WTC11 (cell line): ENCODE results near the gene LPP. TPM values are rescaled to one million over a fixed set of nuclear protein-coding genes. Genes with fewer than 3 reads are reported as not detected.

Source experiments
- ATAC-seq: fragments of 200-7000 bp; cut with Tn5 transposase; 2 replicates; pipeline ENCODE4 v1.10.0; 2021; ENCODE audit warnings: mild to moderate bottlenecking, moderate library complexity
- CTCF ChIA-PET: fragments of 300-600 bp; sonication (Branson Sonifier 250); formaldehyde crosslinking; loops from one replicate; lab custom pipeline; 2021; ENCODE audit warnings: antibody characterized with exemption; lab: Charles Lee
- POLR2A ChIA-PET: fragments of 350-600 bp; sonication (Branson Sonifier 250); formaldehyde crosslinking; loops from one replicate; lab custom pipeline; 2021; ENCODE audit warnings: antibody characterized with exemption; lab: Charles Lee
- DNase-seq: peaks from one replicate; pipeline ENCODE4 v3.0.0; 2021; ENCODE audit warnings: low spot score
- H3K27ac Mint-ChIP-seq: 2 replicates; pipeline ENCODE4 v1.8.0; 2021; ENCODE audit warnings: mixed read lengths
- H3K27me3 Mint-ChIP-seq: 2 replicates; pipeline ENCODE4 v1.8.0; 2021; ENCODE audit warnings: low read depth, mild to moderate bottlenecking, moderate library complexity, mixed read lengths
- H3K36me3 Mint-ChIP-seq: 2 replicates; pipeline ENCODE4 v1.8.0; 2021; ENCODE audit warnings: mixed read lengths
- H3K4me1 Mint-ChIP-seq: 2 replicates; pipeline ENCODE4 v1.8.0; 2022; ENCODE audit warnings: mixed read lengths
- H3K4me3 Mint-ChIP-seq: 2 replicates; pipeline ENCODE4 v1.8.0; 2021; ENCODE audit warnings: mild to moderate bottlenecking, moderate library complexity, mixed read lengths
- H3K9me3 Mint-ChIP-seq: 2 replicates; pipeline ENCODE4 v1.8.0; 2021; ENCODE audit warnings: mixed read lengths
- AR ChIP-seq: fragments of 250-450 bp; sonication (Bioruptor Pico); IDR thresholded peaks from 2 replicates; pipeline ENCODE4 v1.9.0; 2021; ENCODE audit warnings: mild to moderate bottlenecking
- E2F4 ChIP-seq: sonication (generic); formaldehyde crosslinking; IDR thresholded peaks from 2 replicates; pipeline ENCODE4 v1.8.1; 2022; ENCODE audit warnings: low read depth, mild to moderate bottlenecking, moderate library complexity, missing genetic modification reagents, borderline replicate concordance
- ERG ChIP-seq: fragments of 250-450 bp; sonication (Bioruptor Pico); IDR thresholded peaks from 2 replicates; pipeline ENCODE4 v1.8.0; 2021; ENCODE audit warnings: mild to moderate bottlenecking
- ETV6 ChIP-seq: sonication (generic); formaldehyde crosslinking; IDR thresholded peaks from 2 replicates; pipeline ENCODE4 v1.8.1; 2022; ENCODE audit warnings: mild to moderate bottlenecking, missing genetic modification reagents
- FOXK1 ChIP-seq: sonication (generic); formaldehyde crosslinking; IDR thresholded peaks from 2 replicates; pipeline ENCODE4 v1.8.0; 2022; ENCODE audit warnings: mild to moderate bottlenecking, moderate library complexity, missing genetic modification reagents
- KAT7 ChIP-seq: sonication (generic); formaldehyde crosslinking; IDR thresholded peaks from 2 replicates; pipeline ENCODE4 v1.8.1; 2023; ENCODE audit warnings: missing genetic modification reagents, mild to moderate bottlenecking, borderline replicate concordance
- MAX ChIP-seq: sonication (generic); formaldehyde crosslinking; IDR thresholded peaks from 2 replicates; pipeline ENCODE4 v1.8.0; 2022; ENCODE audit warnings: mild to moderate bottlenecking, missing genetic modification reagents
- MYBL2 ChIP-seq: sonication (generic); formaldehyde crosslinking; IDR thresholded peaks from 2 replicates; pipeline ENCODE4 v1.8.1; 2023; ENCODE audit warnings: mild to moderate bottlenecking, moderate library complexity, missing genetic modification reagents
- NFATC4 ChIP-seq: fragments of 250-450 bp; sonication (Bioruptor Pico); IDR thresholded peaks from 2 replicates; pipeline ENCODE4 v1.9.0; 2021; ENCODE audit warnings: mild to moderate bottlenecking
- NR3C1 ChIP-seq: sonication (generic); formaldehyde crosslinking; conservative IDR thresholded peaks from 2 replicates; pipeline ENCODE4 v1.8.1; 2023; ENCODE audit warnings: low read depth, mild to moderate bottlenecking, missing genetic modification reagents
- PRDM15 ChIP-seq: sonication (generic); formaldehyde crosslinking; IDR thresholded peaks from 2 replicates; pipeline ENCODE4 v1.8.0; 2022; ENCODE audit warnings: missing genetic modification reagents
- PRRX2 ChIP-seq: fragments of 250-450 bp; sonication (Bioruptor Pico); IDR thresholded peaks from 2 replicates; pipeline ENCODE4 v1.8.0; 2021; ENCODE audit warnings: mild to moderate bottlenecking
- SP1 ChIP-seq: sonication (generic); formaldehyde crosslinking; conservative IDR thresholded peaks from 2 replicates; pipeline ENCODE4 v1.8.1; 2022; ENCODE audit warnings: missing genetic modification reagents
- TEAD1 ChIP-seq: sonication (generic); formaldehyde crosslinking; IDR thresholded peaks from 2 replicates; pipeline ENCODE4 v1.8.0; 2022; ENCODE audit warnings: mild to moderate bottlenecking, missing genetic modification reagents
- TP53 ChIP-seq: sonication (generic); formaldehyde crosslinking; IDR thresholded peaks from 2 replicates; pipeline ENCODE4 v1.8.1; 2023; ENCODE audit warnings: mild to moderate bottlenecking, missing genetic modification reagents
- USF1 ChIP-seq: sonication (generic); formaldehyde crosslinking; IDR thresholded peaks from 2 replicates; pipeline ENCODE4 v1.8.0; 2022; ENCODE audit warnings: mild to moderate bottlenecking, missing genetic modification reagents
- ZNF138 ChIP-seq: sonication (generic); formaldehyde crosslinking; conservative IDR thresholded peaks from 2 replicates; pipeline ENCODE4 v1.8.1; 2022; ENCODE audit warnings: mild to moderate bottlenecking, moderate library complexity, missing genetic modification reagents
- ZNF396 ChIP-seq: fragments of 250-450 bp; sonication (Bioruptor Pico); IDR thresholded peaks from 2 replicates; pipeline ENCODE4 v1.8.0; 2021; ENCODE audit warnings: mild to moderate bottlenecking, moderate library complexity, borderline replicate concordance
- ZNF416 ChIP-seq: fragments of 250-450 bp; sonication (Bioruptor Pico); IDR thresholded peaks from 2 replicates; pipeline ENCODE4 v1.9.0; 2021; ENCODE audit warnings: mild to moderate bottlenecking, inconsistent platforms
- total RNA-seq: library from RNA; stranded (reverse); gene quantifications from 3 replicates; pipeline ENCODE4 v1.2.3, GENCODE V29; 2021

The LPP gene
- total RNA-seq, 1 experiment from 2014 or later: 49.6 TPM

GRCh38 chr3:188557235-188557634, 403.3 kb downstream of the LPP start (continued):
- no peak for TF ChIP-seq MAX (CRISPR knock-in tag)
- no peak for TF ChIP-seq SP1
- TF ChIP-seq NFATC4 (CRISPR knock-in tag): no peak
- TF ChIP-seq, all 79 proteins: peak for 0

GRCh38 chr3:188558343-188559071, 404.6 kb downstream of the LPP start:
- no peaks in the 10 kb centered on the region for H3K4me1 Mint-ChIP-seq
- H3K27ac Mint-ChIP-seq: 0 out of 2 replicates have a peak overlapping the region, but pooled peaks have one; percentile 4
- ChIA-PET CTCF (interaction anchor here (1.1 kb wide), 1 partner anchor 818 kb away, joined by 4 read pairs; no protein-coding TSS in a partner anchor), POLR2A (no interaction called here)
- H3K4me3 Mint-ChIP-seq: no peak overlapping the region
- ATAC-seq (no peak), DNase-seq (no peak)
- no peaks in the 10 kb centered on the region for H3K9me3 Mint-ChIP-seq
- no peaks in the 10 kb centered on the region for H3K27me3 Mint-ChIP-seq
- H3K36me3 Mint-ChIP-seq: no peaks in the 10 kb centered on the region
- TF ChIP-seq TP53 (CRISPR knock-in tag) (no peak), ETV6 (CRISPR knock-in tag) (no peak), PRRX2 (CRISPR knock-in tag) (no peak), KAT7 (CRISPR knock-in tag) (no peak), FOXK1 (CRISPR knock-in tag) (no peak), USF1 (CRISPR knock-in tag) (no peak), PRDM15 (CRISPR knock-in tag) (no peak), AR (CRISPR knock-in tag) (no peak), TEAD1 (no peak), ZNF138 (CRISPR knock-in tag) (no peak), ERG (no peak), MYBL2 (CRISPR knock-in tag) (no peak), ZNF416 (CRISPR knock-in tag) (no peak), E2F4 (CRISPR knock-in tag) (no peak), ZNF396 (CRISPR knock-in tag) (no peak), NR3C1 (CRISPR knock-in tag) (no peak)
- TF ChIP-seq, all 79 proteins: peak for 0
